Neural cell (in vitro differentiated cells): Measurements from ENCODE around the gene CTTN.

Experiments
- EZH2 ChIP-seq: fragments of 200-600, 300-800 bp; shearing (Covaris generic), sonication (generic); IDR thresholded peaks from 2 replicates; pipeline ENCODE4 v1.6.1; 2014; ENCODE audit warnings: antibody characterized with exemption, low read length, borderline replicate concordance, mild to moderate bottlenecking; ENCODE audit not compliant: insufficient read depth, poor library complexity, severe bottlenecking
- MXI1 ChIP-seq: fragments of 450-650 bp; conservative IDR thresholded peaks from 2 replicates; pipeline ENCODE4 v1.6.1; 2014; ENCODE audit warnings: antibody characterized with exemption, mild to moderate bottlenecking; ENCODE audit not compliant: poor library complexity, severe bottlenecking
- POLR2AphosphoS5 ChIP-seq: IDR thresholded peaks from 2 replicates; pipeline ENCODE4 v1.6.1; 2012
- TAF1 ChIP-seq: IDR thresholded peaks from 2 replicates; pipeline ENCODE4 v1.6.1; 2012; ENCODE audit warnings: low read depth
- TF ChIP-seq, protein P1 (sequence below): fragments of 450-650 bp; IDR thresholded peaks from 2 replicates; pipeline ENCODE4 v1.5.1; 2014; ENCODE audit warnings: antibody characterized with exemption, mild to moderate bottlenecking, moderate library complexity; ENCODE audit not compliant: poor library complexity, severe bottlenecking
- TF ChIP-seq, protein P2 (sequence below): IDR thresholded peaks from 2 replicates; pipeline ENCODE4 v1.6.1; 2012; ENCODE audit warnings: borderline replicate concordance

DNA sequence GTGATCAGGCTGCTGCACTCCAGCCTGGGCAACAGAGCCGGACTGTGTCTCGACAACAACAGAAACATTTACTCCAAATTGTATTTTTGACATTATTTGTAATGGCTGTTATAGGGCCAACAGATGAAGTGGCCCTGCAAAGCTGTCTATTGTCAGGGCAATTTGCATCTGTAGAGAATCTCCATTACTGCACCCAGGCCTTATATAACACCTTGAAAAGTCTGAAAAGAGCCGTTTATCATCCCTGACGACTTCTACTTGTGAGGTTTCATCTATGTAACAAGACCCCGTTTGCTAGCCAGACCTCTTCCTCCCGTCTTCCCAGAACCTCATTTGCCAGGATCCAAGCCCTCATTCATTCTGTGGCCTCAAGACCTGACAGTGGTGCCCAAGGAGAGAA lies 9.1 kb upstream of the CTTN start:
- TF ChIP-seq, protein P1, sequence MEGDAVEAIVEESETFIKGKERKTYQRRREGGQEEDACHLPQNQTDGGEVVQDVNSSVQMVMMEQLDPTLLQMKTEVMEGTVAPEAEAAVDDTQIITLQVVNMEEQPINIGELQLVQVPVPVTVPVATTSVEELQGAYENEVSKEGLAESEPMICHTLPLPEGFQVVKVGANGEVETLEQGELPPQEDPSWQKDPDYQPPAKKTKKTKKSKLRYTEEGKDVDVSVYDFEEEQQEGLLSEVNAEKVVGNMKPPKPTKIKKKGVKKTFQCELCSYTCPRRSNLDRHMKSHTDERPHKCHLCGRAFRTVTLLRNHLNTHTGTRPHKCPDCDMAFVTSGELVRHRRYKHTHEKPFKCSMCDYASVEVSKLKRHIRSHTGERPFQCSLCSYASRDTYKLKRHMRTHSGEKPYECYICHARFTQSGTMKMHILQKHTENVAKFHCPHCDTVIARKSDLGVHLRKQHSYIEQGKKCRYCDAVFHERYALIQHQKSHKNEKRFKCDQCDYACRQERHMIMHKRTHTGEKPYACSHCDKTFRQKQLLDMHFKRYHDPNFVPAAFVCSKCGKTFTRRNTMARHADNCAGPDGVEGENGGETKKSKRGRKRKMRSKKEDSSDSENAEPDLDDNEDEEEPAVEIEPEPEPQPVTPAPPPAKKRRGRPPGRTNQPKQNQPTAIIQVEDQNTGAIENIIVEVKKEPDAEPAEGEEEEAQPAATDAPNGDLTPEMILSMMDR: no peak
- TF ChIP-seq MXI1 (no peak), EZH2 (no peak), POLR2AphosphoS5 (no peak), TAF1 (no peak)
- TF ChIP-seq, protein P2, sequence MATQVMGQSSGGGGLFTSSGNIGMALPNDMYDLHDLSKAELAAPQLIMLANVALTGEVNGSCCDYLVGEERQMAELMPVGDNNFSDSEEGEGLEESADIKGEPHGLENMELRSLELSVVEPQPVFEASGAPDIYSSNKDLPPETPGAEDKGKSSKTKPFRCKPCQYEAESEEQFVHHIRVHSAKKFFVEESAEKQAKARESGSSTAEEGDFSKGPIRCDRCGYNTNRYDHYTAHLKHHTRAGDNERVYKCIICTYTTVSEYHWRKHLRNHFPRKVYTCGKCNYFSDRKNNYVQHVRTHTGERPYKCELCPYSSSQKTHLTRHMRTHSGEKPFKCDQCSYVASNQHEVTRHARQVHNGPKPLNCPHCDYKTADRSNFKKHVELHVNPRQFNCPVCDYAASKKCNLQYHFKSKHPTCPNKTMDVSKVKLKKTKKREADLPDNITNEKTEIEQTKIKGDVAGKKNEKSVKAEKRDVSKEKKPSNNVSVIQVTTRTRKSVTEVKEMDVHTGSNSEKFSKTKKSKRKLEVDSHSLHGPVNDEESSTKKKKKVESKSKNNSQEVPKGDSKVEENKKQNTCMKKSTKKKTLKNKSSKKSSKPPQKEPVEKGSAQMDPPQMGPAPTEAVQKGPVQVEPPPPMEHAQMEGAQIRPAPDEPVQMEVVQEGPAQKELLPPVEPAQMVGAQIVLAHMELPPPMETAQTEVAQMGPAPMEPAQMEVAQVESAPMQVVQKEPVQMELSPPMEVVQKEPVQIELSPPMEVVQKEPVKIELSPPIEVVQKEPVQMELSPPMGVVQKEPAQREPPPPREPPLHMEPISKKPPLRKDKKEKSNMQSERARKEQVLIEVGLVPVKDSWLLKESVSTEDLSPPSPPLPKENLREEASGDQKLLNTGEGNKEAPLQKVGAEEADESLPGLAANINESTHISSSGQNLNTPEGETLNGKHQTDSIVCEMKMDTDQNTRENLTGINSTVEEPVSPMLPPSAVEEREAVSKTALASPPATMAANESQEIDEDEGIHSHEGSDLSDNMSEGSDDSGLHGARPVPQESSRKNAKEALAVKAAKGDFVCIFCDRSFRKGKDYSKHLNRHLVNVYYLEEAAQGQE: no peak
